Endothelial cell of umbilical vein (primary cell): ENCODE measurements around the gene PLA2G1B.

Experiments used
- EZH2 ChIP-seq: IDR thresholded peaks from 2 replicates; pipeline ENCODE4 v1.6.1; 2012; ENCODE audit warnings: borderline replicate concordance, low read depth, mild to moderate bottlenecking, moderate library complexity, low read length, inconsistent platforms; ENCODE audit not compliant: severe bottlenecking
- FOS ChIP-seq: IDR thresholded peaks from 2 replicates; pipeline ENCODE4 v1.6.1; 2011; ENCODE audit warnings: mild to moderate bottlenecking, low read length, moderate library complexity, borderline replicate concordance; ENCODE audit not compliant: insufficient read depth
- JUN ChIP-seq: IDR thresholded peaks from 2 replicates; pipeline ENCODE4 v1.6.1; 2011; ENCODE audit warnings: borderline replicate concordance, low read depth; ENCODE audit not compliant: insufficient read length, insufficient read depth
- MYC ChIP-seq: IDR thresholded peaks from one replicate; pipeline ENCODE4 v1.6.1; 2011; ENCODE audit warnings: mild to moderate bottlenecking, low read depth, low read length
- POLR2A ChIP-seq: IDR thresholded peaks from 2 replicates; pipeline ENCODE4 v1.6.1; 2012; ENCODE audit warnings: low read depth, mild to moderate bottlenecking, control low read depth, low read length
- POLR2AphosphoS5 ChIP-seq: IDR thresholded peaks from 2 replicates; pipeline ENCODE4 v1.6.1; 2012; ENCODE audit warnings: low read depth, mild to moderate bottlenecking, control low read depth, low read length, moderate library complexity; ENCODE audit not compliant: insufficient read depth
- TF ChIP-seq, protein P1 (sequence below), 2 donors: IDR thresholded peaks; 1 replicate in 1 of 2; 2 replicates in 1 of 2; pipeline ENCODE4 v1.5.1; 2011; ENCODE audit warnings: low read length in 2 of 2, mild to moderate bottlenecking in 2 of 2, moderate library complexity in 2 of 2, control low read depth in 1 of 2, inconsistent platforms in 1 of 2, low read depth in 1 of 2; ENCODE audit not compliant: insufficient read depth in 1 of 2; ENCODE audit errors: extremely low read depth in 1 of 2

DNA sequence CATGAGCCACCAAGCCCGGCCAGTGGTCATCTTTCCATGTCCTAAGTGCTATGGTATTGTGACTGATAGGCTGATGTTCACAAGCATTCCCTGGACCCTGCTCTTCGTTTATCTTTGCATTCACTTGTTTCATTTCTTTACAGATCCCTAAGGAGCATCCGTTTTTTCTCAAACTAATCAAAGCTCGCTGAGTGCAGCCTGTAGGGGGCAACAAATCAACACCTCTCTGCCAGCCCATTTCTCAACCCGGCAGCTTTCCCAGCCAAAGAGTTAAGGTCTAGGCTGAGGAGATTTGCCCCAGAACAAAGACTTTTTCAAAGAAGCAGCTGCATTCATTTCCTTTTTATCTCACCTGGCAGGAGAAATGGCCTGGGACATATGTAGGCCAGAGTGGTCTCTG is 13.4 kb downstream of the PLA2G1B start:
- TF ChIP-seq, protein P1, sequence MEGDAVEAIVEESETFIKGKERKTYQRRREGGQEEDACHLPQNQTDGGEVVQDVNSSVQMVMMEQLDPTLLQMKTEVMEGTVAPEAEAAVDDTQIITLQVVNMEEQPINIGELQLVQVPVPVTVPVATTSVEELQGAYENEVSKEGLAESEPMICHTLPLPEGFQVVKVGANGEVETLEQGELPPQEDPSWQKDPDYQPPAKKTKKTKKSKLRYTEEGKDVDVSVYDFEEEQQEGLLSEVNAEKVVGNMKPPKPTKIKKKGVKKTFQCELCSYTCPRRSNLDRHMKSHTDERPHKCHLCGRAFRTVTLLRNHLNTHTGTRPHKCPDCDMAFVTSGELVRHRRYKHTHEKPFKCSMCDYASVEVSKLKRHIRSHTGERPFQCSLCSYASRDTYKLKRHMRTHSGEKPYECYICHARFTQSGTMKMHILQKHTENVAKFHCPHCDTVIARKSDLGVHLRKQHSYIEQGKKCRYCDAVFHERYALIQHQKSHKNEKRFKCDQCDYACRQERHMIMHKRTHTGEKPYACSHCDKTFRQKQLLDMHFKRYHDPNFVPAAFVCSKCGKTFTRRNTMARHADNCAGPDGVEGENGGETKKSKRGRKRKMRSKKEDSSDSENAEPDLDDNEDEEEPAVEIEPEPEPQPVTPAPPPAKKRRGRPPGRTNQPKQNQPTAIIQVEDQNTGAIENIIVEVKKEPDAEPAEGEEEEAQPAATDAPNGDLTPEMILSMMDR (IDR thresholded peaks at IDR 0.05; ENCODE audit: extremely low read depth in 1 of 2, insufficient read depth in 1 of 2, low read depth in 1 of 2, low read length in 2 of 2), result peak; percentile 33 to 43
- TF ChIP-seq JUN (no peak), EZH2 (no peak), POLR2AphosphoS5 (no peak), FOS (no peak), MYC (no peak), POLR2A (no peak)
